Measurements from ENCODE around the gene NHSL1. TPM values are rescaled to one million over a fixed set of nuclear protein-coding genes. Genes with fewer than 3 reads are reported as not detected.

NHSL1 gene
- total and polyA plus RNA-seq, 9 of the 15 experiments (the other 6 are each of a cell fraction or from before 2014, with no cell fraction given) = 0.09 to 0.20 TPM; not detected in 7

- TF ChIP-seq, protein P1, sequence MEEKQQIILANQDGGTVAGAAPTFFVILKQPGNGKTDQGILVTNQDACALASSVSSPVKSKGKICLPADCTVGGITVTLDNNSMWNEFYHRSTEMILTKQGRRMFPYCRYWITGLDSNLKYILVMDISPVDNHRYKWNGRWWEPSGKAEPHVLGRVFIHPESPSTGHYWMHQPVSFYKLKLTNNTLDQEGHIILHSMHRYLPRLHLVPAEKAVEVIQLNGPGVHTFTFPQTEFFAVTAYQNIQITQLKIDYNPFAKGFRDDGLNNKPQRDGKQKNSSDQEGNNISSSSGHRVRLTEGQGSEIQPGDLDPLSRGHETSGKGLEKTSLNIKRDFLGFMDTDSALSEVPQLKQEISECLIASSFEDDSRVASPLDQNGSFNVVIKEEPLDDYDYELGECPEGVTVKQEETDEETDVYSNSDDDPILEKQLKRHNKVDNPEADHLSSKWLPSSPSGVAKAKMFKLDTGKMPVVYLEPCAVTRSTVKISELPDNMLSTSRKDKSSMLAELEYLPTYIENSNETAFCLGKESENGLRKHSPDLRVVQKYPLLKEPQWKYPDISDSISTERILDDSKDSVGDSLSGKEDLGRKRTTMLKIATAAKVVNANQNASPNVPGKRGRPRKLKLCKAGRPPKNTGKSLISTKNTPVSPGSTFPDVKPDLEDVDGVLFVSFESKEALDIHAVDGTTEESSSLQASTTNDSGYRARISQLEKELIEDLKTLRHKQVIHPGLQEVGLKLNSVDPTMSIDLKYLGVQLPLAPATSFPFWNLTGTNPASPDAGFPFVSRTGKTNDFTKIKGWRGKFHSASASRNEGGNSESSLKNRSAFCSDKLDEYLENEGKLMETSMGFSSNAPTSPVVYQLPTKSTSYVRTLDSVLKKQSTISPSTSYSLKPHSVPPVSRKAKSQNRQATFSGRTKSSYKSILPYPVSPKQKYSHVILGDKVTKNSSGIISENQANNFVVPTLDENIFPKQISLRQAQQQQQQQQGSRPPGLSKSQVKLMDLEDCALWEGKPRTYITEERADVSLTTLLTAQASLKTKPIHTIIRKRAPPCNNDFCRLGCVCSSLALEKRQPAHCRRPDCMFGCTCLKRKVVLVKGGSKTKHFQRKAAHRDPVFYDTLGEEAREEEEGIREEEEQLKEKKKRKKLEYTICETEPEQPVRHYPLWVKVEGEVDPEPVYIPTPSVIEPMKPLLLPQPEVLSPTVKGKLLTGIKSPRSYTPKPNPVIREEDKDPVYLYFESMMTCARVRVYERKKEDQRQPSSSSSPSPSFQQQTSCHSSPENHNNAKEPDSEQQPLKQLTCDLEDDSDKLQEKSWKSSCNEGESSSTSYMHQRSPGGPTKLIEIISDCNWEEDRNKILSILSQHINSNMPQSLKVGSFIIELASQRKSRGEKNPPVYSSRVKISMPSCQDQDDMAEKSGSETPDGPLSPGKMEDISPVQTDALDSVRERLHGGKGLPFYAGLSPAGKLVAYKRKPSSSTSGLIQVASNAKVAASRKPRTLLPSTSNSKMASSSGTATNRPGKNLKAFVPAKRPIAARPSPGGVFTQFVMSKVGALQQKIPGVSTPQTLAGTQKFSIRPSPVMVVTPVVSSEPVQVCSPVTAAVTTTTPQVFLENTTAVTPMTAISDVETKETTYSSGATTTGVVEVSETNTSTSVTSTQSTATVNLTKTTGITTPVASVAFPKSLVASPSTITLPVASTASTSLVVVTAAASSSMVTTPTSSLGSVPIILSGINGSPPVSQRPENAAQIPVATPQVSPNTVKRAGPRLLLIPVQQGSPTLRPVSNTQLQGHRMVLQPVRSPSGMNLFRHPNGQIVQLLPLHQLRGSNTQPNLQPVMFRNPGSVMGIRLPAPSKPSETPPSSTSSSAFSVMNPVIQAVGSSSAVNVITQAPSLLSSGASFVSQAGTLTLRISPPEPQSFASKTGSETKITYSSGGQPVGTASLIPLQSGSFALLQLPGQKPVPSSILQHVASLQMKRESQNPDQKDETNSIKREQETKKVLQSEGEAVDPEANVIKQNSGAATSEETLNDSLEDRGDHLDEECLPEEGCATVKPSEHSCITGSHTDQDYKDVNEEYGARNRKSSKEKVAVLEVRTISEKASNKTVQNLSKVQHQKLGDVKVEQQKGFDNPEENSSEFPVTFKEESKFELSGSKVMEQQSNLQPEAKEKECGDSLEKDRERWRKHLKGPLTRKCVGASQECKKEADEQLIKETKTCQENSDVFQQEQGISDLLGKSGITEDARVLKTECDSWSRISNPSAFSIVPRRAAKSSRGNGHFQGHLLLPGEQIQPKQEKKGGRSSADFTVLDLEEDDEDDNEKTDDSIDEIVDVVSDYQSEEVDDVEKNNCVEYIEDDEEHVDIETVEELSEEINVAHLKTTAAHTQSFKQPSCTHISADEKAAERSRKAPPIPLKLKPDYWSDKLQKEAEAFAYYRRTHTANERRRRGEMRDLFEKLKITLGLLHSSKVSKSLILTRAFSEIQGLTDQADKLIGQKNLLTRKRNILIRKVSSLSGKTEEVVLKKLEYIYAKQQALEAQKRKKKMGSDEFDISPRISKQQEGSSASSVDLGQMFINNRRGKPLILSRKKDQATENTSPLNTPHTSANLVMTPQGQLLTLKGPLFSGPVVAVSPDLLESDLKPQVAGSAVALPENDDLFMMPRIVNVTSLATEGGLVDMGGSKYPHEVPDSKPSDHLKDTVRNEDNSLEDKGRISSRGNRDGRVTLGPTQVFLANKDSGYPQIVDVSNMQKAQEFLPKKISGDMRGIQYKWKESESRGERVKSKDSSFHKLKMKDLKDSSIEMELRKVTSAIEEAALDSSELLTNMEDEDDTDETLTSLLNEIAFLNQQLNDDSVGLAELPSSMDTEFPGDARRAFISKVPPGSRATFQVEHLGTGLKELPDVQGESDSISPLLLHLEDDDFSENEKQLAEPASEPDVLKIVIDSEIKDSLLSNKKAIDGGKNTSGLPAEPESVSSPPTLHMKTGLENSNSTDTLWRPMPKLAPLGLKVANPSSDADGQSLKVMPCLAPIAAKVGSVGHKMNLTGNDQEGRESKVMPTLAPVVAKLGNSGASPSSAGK (IDR thresholded peaks at IDR 0.05) = peak; percentile 66; the same call in 1 of the 2 replicates
- TF ChIP-seq, protein P2, sequence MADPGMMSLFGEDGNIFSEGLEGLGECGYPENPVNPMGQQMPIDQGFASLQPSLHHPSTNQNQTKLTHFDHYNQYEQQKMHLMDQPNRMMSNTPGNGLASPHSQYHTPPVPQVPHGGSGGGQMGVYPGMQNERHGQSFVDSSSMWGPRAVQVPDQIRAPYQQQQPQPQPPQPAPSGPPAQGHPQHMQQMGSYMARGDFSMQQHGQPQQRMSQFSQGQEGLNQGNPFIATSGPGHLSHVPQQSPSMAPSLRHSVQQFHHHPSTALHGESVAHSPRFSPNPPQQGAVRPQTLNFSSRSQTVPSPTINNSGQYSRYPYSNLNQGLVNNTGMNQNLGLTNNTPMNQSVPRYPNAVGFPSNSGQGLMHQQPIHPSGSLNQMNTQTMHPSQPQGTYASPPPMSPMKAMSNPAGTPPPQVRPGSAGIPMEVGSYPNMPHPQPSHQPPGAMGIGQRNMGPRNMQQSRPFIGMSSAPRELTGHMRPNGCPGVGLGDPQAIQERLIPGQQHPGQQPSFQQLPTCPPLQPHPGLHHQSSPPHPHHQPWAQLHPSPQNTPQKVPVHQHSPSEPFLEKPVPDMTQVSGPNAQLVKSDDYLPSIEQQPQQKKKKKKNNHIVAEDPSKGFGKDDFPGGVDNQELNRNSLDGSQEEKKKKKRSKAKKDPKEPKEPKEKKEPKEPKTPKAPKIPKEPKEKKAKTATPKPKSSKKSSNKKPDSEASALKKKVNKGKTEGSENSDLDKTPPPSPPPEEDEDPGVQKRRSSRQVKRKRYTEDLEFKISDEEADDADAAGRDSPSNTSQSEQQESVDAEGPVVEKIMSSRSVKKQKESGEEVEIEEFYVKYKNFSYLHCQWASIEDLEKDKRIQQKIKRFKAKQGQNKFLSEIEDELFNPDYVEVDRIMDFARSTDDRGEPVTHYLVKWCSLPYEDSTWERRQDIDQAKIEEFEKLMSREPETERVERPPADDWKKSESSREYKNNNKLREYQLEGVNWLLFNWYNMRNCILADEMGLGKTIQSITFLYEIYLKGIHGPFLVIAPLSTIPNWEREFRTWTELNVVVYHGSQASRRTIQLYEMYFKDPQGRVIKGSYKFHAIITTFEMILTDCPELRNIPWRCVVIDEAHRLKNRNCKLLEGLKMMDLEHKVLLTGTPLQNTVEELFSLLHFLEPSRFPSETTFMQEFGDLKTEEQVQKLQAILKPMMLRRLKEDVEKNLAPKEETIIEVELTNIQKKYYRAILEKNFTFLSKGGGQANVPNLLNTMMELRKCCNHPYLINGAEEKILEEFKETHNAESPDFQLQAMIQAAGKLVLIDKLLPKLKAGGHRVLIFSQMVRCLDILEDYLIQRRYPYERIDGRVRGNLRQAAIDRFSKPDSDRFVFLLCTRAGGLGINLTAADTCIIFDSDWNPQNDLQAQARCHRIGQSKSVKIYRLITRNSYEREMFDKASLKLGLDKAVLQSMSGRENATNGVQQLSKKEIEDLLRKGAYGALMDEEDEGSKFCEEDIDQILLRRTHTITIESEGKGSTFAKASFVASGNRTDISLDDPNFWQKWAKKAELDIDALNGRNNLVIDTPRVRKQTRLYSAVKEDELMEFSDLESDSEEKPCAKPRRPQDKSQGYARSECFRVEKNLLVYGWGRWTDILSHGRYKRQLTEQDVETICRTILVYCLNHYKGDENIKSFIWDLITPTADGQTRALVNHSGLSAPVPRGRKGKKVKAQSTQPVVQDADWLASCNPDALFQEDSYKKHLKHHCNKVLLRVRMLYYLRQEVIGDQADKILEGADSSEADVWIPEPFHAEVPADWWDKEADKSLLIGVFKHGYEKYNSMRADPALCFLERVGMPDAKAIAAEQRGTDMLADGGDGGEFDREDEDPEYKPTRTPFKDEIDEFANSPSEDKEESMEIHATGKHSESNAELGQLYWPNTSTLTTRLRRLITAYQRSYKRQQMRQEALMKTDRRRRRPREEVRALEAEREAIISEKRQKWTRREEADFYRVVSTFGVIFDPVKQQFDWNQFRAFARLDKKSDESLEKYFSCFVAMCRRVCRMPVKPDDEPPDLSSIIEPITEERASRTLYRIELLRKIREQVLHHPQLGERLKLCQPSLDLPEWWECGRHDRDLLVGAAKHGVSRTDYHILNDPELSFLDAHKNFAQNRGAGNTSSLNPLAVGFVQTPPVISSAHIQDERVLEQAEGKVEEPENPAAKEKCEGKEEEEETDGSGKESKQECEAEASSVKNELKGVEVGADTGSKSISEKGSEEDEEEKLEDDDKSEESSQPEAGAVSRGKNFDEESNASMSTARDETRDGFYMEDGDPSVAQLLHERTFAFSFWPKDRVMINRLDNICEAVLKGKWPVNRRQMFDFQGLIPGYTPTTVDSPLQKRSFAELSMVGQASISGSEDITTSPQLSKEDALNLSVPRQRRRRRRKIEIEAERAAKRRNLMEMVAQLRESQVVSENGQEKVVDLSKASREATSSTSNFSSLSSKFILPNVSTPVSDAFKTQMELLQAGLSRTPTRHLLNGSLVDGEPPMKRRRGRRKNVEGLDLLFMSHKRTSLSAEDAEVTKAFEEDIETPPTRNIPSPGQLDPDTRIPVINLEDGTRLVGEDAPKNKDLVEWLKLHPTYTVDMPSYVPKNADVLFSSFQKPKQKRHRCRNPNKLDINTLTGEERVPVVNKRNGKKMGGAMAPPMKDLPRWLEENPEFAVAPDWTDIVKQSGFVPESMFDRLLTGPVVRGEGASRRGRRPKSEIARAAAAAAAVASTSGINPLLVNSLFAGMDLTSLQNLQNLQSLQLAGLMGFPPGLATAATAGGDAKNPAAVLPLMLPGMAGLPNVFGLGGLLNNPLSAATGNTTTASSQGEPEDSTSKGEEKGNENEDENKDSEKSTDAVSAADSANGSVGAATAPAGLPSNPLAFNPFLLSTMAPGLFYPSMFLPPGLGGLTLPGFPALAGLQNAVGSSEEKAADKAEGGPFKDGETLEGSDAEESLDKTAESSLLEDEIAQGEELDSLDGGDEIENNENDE (IDR thresholded peaks at IDR 0.05; ENCODE audit: low read depth, low read length) = no peak
- no peak for TF ChIP-seq NEUROD1 (IDR thresholded peaks at IDR 0.05; ENCODE audit: borderline replicate concordance, low read depth, low read length, partially characterized antibody)
- TF ChIP-seq EWSR1 (IDR thresholded peaks at IDR 0.05; ENCODE audit: borderline replicate concordance, low read depth, partially characterized antibody) = no peak
These were observed 95.9 kb downstream of the NHSL1 start (continued) for GRCh38 chr6:138403324-138403800.

All from K562 (cell line).